Central memory CD8-positive, alpha-beta T cell (primary cell): Measurements from ENCODE around the gene PRDM11.

Experiments
- ATAC-seq: fragments of 150-1000 bp; cut with Tn5 transposase; replicated peaks from 2 replicates; pipeline ENCODE4 v1.10.0; 2022; ENCODE audit warnings: mild to moderate bottlenecking, moderate FRiP score, moderate number of reproducible peaks; ENCODE audit not compliant: poor library complexity, severe bottlenecking; ENCODE audit errors: extremely low read depth
- DNase-seq, 2 donors: peaks; one replicate each; pipeline ENCODE4 v3.0.0; 2021; ENCODE audit warnings: low spot score in 2 of 2
- H3K27ac Mint-ChIP-seq: one replicate; pipeline ENCODE4 v1.8.0; 2022; ENCODE audit warnings: low read depth, mild to moderate bottlenecking, moderate library complexity, mixed read lengths
- H3K27me3 Mint-ChIP-seq: one replicate; pipeline ENCODE4 v1.8.0; 2022; ENCODE audit warnings: mixed read lengths
- H3K36me3 Mint-ChIP-seq: one replicate; pipeline ENCODE4 v1.8.0; 2022; ENCODE audit warnings: mild to moderate bottlenecking, moderate library complexity, mixed read lengths; ENCODE audit not compliant: insufficient read depth
- H3K4me1 Mint-ChIP-seq: one replicate; pipeline ENCODE4 v1.8.0; 2022; ENCODE audit warnings: mixed read lengths
- H3K4me3 Mint-ChIP-seq: one replicate; pipeline ENCODE4 v1.8.0; 2022; ENCODE audit warnings: mild to moderate bottlenecking, moderate library complexity, mixed read lengths
- H3K9me3 Mint-ChIP-seq: one replicate; pipeline ENCODE4 v1.8.0; 2022; ENCODE audit warnings: mixed read lengths

PRDM11 gene

GRCh38 chr11:45264839-45265515 lies 118.5 kb downstream of the PRDM11 start:
- H3K4me3 Mint-ChIP-seq = no peak overlapping the region
- H3K4me1 Mint-ChIP-seq = no peaks in the 10 kb centered on the region
- no peak overlapping the region for H3K27ac Mint-ChIP-seq
- ATAC-seq (no peak), DNase-seq (no peak)
- peaks cover 88% of the 10 kb centered on the region for H3K27me3 Mint-ChIP-seq
- no peaks in the 10 kb centered on the region for H3K36me3 Mint-ChIP-seq
- H3K9me3 Mint-ChIP-seq = no peaks in the 10 kb centered on the region

- H3K4me1 Mint-ChIP-seq = no peaks in the 10 kb centered on the region
- ATAC-seq (no peak), DNase-seq (no peak)
- peaks cover 88% of the 10 kb centered on the region for H3K27me3 Mint-ChIP-seq
- no peaks in the 10 kb centered on the region for H3K9me3 Mint-ChIP-seq
- H3K36me3 Mint-ChIP-seq = no peaks in the 10 kb centered on the region
- no peak overlapping the region for H3K4me3 Mint-ChIP-seq
- no peak overlapping the region for H3K27ac Mint-ChIP-seq
Observed at GRCh38 chr11:45265969-45266675, 119.7 kb downstream of the PRDM11 start.

- ATAC-seq (no peak), DNase-seq (no peak)
- H3K36me3 Mint-ChIP-seq = no peaks in the 10 kb centered on the region
- H3K27me3 Mint-ChIP-seq = peaks cover 90% of the 10 kb centered on the region
- no peak overlapping the region for H3K4me3 Mint-ChIP-seq
- no peaks in the 10 kb centered on the region for H3K9me3 Mint-ChIP-seq
- no peak overlapping the region for H3K27ac Mint-ChIP-seq
- no peaks in the 10 kb centered on the region for H3K4me1 Mint-ChIP-seq
Observed at GRCh38 chr11:45266676-45267020, 120.2 kb downstream of the PRDM11 start.

- ATAC-seq = no peak
- Mint-ChIP-seq H3K36me3 (no peaks in the 10 kb centered on the region), H3K27me3 (peaks cover 89% of the 10 kb centered on the region), H3K4me3 (no peak overlapping the region), H3K4me1 (no peaks in the 10 kb centered on the region), H3K9me3 (no peaks in the 10 kb centered on the region), H3K27ac (no peak overlapping the region)
- no peak for DNase-seq
Observed at GRCh38 chr11:45267052-45267451, 120.6 kb downstream of the PRDM11 start.

- no peak for DNase-seq
- Mint-ChIP-seq H3K4me3 (no peak overlapping the region), H3K27me3 (peaks cover 86% of the 10 kb centered on the region), H3K27ac (no peak overlapping the region), H3K36me3 (no peaks in the 10 kb centered on the region), H3K9me3 (no peaks in the 10 kb centered on the region), H3K4me1 (no peaks in the 10 kb centered on the region)
- ATAC-seq = no peak
Observed at GRCh38 chr11:45267652-45268299, 121.3 kb downstream of the PRDM11 start.

- Mint-ChIP-seq H3K27me3 (peaks cover 80% of the 10 kb centered on the region), H3K27ac (no peak overlapping the region), H3K4me1 (no peaks in the 10 kb centered on the region), H3K36me3 (no peaks in the 10 kb centered on the region), H3K4me3 (no peak overlapping the region), H3K9me3 (no peaks in the 10 kb centered on the region)
- DNase-seq (no peak), ATAC-seq (no peak)
Observed at GRCh38 chr11:45269678-45270077, 123.2 kb downstream of the PRDM11 start.

GRCh38 chr11:45270946-45271716 lies 124.7 kb downstream of the PRDM11 start:
- H3K9me3 Mint-ChIP-seq = no peaks in the 10 kb centered on the region
- DNase-seq (no peak), ATAC-seq (no peak)
- peaks cover 80% of the 10 kb centered on the region for H3K27me3 Mint-ChIP-seq
- no peak overlapping the region for H3K4me3 Mint-ChIP-seq
- H3K36me3 Mint-ChIP-seq = no peaks in the 10 kb centered on the region
- H3K27ac Mint-ChIP-seq = no peak overlapping the region
- no peaks in the 10 kb centered on the region for H3K4me1 Mint-ChIP-seq

- ATAC-seq (no peak), DNase-seq (no peak)
- no peak overlapping the region for H3K4me3 Mint-ChIP-seq
- H3K36me3 Mint-ChIP-seq = no peaks in the 10 kb centered on the region
- H3K9me3 Mint-ChIP-seq = no peaks in the 10 kb centered on the region
- no peak overlapping the region for H3K27ac Mint-ChIP-seq
- no peaks in the 10 kb centered on the region for H3K4me1 Mint-ChIP-seq
- peaks cover 82% of the 10 kb centered on the region for H3K27me3 Mint-ChIP-seq
Observed at GRCh38 chr11:45272701-45273100, 126.3 kb downstream of the PRDM11 start.

GRCh38 chr11:45273509-45273908 lies 127.1 kb downstream of the PRDM11 start:
- no peak overlapping the region for H3K27ac Mint-ChIP-seq
- no peak overlapping the region for H3K4me3 Mint-ChIP-seq
- H3K27me3 Mint-ChIP-seq = peaks cover 82% of the 10 kb centered on the region
- no peaks in the 10 kb centered on the region for H3K9me3 Mint-ChIP-seq
- ATAC-seq (no peak), DNase-seq (no peak)
- no peaks in the 10 kb centered on the region for H3K4me1 Mint-ChIP-seq
- H3K36me3 Mint-ChIP-seq = no peaks in the 10 kb centered on the region

GRCh38 chr11:45274206-45274605 lies 127.8 kb downstream of the PRDM11 start:
- H3K9me3 Mint-ChIP-seq = no peaks in the 10 kb centered on the region
- H3K4me3 Mint-ChIP-seq = no peak overlapping the region
- no peaks in the 10 kb centered on the region for H3K36me3 Mint-ChIP-seq
- no peaks in the 10 kb centered on the region for H3K4me1 Mint-ChIP-seq
- peaks cover 78% of the 10 kb centered on the region for H3K27me3 Mint-ChIP-seq
- no peak for ATAC-seq
- DNase-seq = no peak
- no peak overlapping the region for H3K27ac Mint-ChIP-seq

GRCh38 chr11:45275828-45276227 lies 129.4 kb downstream of the PRDM11 start:
- H3K27me3 Mint-ChIP-seq = peaks cover 64% of the 10 kb centered on the region
- no peak overlapping the region for H3K4me3 Mint-ChIP-seq
- H3K9me3 Mint-ChIP-seq = no peaks in the 10 kb centered on the region
- H3K4me1 Mint-ChIP-seq = no peaks in the 10 kb centered on the region
- no peak for DNase-seq
- no peaks in the 10 kb centered on the region for H3K36me3 Mint-ChIP-seq
- H3K27ac Mint-ChIP-seq = no peak overlapping the region
- no peak for ATAC-seq

GRCh38 chr11:45278714-45279113 lies 132.3 kb downstream of the PRDM11 start:
- no peaks in the 10 kb centered on the region for H3K36me3 Mint-ChIP-seq
- H3K27me3 Mint-ChIP-seq = peaks cover 49% of the 10 kb centered on the region
- H3K27ac Mint-ChIP-seq = no peak overlapping the region
- no peak overlapping the region for H3K4me3 Mint-ChIP-seq
- ATAC-seq (no peak), DNase-seq (no peak)
- no peaks in the 10 kb centered on the region for H3K9me3 Mint-ChIP-seq
- no peaks in the 10 kb centered on the region for H3K4me1 Mint-ChIP-seq
